ENCODE data around the gene KCNT2.

- no peak for TF ChIP-seq CTCF (IDR thresholded peaks at IDR 0.05)
- TF ChIP-seq POLR2A (IDR thresholded peaks at IDR 0.05): no peak
Observed at GRCh38 chr1:196409586-196409985, 198.7 kb downstream of the KCNT2 start.

Data from thyroid gland (tissue), 4 donors.